CD4-positive, alpha-beta T cell treated with Interleukin-17A for 1 hour (primary cell): ENCODE results near the gene FBLN1.
"Not testable (repeated sequence)": the region's sequence is repeated elsewhere in the genome, so short reads cannot be mapped to it uniquely, and the experiment has no call there.

Experiments
- DNase-seq: peaks from one replicate; pipeline ENCODE4 v3.0.0-alpha.2; 2020

The FBLN1 gene

DNA sequence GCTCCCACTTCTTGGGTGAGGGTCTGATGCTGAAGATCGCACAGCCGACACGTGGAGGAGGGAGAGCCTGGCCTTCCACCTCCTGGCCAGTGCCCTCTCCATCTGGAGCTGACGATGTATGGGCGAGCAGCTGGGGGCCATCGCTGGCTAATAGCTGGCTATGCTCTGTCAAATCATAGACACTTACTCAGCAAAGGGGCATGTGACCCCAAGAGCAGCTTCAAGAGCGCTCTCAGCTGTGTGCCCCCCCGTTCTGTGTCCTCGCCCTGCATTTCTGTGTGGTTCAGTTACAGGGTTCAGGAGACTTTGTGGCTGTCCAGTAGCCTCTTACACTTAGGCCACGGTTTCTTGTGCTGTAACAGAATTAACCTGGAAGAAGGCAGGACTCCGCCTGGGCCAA, 26.4 kb downstream of the FBLN1 start:
- no peak for DNase-seq

DNA sequence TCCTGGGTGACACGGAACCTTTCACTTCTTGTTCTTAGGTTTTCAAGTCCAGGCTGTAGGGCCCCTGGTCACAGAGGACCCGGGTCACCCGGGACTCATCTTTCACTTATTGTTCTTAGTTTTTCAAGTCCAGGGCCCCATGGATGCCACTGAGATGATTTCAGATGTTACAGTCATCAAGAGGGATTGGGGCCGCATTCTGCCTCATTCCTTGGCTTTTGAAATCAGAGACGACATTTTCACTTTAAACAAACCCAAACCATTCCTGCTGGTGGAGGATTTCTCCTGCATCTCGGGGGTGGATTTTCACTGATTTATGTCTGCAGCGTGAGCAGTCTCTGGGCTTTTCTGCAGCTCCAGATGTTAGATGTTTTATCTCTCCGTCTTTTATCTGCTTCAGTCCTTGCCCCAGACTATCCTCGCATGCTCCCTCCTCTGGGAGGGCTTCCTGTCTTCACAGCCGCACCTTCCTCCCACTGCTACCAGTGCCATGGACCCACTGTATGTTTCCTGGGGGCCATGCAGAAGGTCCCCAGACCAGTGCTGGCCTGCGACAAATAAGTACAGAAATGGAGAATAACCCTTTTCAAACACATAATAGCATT, 27.4 kb downstream of the FBLN1 start:
- no peak for DNase-seq

DNA sequence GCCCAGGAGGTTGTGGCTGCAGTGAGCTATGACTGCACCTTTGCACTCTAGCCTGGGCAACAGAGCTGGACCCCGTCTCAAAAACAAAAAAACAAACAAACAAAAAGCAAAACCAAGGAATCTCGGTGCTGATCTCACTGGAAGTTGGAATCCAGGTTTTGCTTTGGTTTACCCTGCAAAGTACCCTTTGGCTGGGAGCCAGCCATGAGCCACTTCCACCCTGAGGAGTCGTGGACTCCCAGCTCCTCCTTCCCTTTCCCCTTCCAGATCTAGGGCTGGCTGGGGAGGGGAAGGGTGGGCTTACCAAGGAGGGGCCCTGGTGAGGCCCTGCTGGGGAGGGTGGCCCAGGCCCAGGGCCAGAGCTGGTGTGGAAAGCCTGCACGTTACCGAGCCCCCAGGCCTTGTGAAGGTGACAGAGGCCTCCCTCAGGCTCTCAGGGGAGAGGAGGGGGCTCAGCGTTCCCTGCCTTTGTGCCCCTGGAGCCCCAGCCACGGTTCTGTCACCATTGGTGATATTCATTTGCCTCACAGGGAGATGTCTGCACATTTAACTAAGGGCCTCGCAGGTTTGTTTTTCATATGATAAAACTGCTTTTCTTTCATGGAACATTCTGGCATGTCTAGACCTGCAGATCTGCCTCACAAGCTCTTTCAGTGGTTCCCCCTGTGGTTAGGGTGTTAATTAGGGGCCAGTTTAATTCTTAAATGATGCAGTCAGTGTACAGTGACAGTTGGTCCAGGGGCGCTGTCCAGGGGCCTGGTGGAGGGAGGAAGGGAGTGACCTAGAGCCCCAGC, 29.0 kb downstream of the FBLN1 start:
- no peak for DNase-seq

DNA sequence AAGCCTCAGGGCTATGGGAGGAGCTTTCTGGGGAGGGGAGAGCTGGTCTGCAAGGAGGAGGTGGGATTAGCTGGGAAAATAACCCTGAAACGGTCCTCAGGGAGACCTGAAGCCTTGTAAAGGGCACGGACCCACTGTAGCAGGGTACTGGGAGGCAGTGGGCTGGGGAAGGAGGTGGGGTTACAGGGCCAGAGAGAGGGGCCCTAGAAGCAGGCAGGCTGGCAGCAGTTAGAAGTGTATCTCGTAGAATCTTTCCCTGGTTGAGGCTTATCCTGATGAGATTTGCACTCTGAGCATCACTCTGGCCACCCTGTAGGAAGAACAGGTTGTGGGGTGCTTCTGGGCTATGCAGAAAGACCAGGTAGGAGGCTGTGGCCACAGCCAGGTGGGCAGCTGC, 29.6 kb downstream of the FBLN1 start:
- DNase-seq, result no peak

DNA sequence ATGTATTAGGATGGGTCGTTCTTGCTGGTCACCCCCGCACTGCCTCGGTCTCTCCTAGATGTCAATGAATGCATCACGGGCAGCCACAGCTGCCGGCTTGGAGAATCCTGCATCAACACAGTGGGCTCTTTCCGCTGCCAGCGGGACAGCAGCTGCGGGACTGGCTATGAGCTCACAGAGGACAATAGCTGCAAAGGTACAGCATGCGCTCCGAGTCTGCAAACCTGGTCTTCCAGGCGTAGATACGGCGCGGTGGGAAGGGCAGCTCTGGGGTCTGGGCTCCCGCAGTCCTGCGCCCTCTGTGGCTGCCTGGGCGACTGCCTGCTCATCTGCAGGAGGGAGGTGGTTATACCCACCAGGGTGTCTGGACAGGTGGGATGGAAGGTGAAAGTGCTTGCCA, 31.0 kb downstream of the FBLN1 start:
- DNase-seq, result no peak

DNA sequence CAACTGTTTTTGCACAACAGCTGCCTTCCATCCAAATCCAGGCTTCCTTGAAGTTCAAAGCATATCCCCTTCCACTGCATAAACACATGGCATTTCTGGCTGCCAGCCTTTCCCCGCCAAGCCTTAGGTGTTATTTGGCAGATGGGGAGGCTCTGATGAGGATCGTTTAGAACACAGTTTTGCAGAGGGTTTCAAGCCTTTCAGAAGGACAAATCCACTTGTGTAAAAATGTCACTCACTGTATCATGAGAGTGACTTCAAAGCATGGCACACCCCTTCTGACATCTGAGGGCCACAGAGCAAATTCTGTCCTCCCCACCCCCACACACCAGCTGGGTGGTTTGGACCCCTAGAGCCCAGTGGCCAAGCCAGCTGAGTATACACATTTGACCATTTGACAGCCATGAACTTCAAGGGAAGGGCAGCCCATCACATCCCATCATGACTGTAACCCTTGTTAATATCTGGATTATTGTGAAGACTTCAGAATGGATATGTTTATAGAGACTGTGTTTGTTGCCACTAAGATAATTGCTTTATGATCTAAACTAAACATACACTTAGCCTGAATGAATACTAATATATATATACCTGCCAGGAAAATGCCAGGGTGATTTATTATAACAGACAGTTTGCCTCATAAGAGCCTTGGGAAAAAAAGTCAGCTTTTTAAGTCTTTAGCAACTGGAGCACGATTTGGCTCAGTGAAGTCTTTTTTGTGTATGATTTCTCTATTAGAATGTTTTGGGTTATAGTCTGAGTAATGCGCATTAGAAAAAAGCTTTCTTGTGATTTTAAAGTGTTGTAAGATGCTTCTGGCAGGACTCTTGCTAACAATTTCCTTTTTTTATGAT, 31.9 kb downstream of the FBLN1 start:
- no peak for DNase-seq

DNA sequence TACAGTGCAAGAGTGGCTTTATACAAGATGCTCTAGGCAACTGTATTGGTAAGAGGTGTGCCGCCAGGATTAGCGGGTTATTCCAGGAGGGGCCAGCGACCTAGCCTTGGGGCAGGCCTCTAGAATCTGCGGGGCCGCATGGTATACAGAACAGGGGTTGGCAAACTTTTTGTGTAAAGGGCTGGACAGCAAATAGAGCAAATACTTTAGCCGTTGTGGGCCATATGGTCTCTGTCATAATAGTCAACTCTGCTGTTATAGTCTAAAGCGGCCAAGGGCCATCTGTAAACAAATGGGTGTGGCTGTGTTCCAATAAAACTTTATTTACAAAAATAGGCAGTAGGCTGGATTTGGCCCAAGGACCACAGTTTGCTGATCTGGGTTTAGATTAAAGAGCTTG, 32.6 kb downstream of the FBLN1 start:
- DNase-seq, result no peak

DNA sequence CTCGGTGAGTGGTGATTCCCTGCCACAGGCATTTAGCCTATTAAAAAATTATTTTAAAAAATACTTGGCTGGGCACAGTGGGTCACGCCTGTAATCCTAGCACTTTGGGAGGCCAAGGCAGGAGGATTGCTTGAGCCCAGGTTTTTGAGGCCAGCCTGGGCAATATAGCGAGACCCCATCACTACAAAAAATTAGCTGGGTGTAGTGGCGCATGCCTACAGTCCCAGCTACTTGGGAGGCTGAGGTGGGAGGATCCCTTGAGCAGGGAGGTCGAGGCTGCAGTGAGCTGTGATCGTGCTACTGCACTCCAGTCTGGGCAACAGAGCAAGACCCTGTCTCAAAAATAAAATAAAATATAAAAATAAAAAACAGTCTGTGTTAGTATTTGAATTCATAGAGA, 33.2 kb downstream of the FBLN1 start:
- DNase-seq, result not testable (repeated sequence)

DNA sequence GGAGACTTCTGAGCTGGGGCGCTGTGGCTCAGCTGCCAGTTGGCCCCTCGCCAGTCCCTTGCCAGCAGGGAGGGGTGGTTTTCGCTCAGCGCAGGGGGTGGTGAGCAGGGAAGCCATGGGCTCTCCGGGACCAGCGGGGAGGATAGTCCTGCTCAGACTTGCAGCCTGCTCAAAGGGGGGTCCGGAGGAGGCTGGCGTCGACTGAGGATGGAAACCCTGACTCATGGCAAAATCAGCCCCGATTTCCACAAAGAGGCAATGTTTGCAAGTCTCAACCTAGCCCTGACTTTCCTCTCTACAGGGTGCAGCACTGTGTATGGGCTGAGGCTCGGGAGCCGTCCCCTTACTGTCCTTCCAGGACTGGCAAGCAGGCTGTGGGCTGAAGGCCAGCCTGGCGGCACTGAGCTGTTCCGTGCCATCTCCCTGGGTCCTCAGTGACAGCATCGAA, 35.1 kb downstream of the FBLN1 start:
- no peak for DNase-seq

DNA sequence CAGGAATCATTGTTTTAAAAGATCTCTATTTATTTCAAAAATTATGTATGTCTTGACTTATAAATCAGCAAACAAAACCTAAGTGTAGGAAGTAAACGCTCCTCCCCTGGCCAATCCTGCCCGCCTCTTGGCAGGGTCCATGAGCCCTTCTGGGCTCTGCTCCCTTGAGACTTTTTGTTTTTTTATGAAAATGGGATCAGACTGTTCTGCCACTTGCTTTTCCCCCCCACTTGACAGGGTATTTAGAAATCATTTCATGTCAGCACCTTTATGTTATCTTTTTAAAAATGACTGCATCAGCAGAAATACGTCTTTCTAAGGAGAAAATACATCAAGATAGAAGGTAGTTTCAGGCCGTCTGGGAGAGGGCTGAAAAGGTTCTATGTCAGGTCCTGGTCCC, 35.6 kb downstream of the FBLN1 start:
- no peak for DNase-seq

DNA sequence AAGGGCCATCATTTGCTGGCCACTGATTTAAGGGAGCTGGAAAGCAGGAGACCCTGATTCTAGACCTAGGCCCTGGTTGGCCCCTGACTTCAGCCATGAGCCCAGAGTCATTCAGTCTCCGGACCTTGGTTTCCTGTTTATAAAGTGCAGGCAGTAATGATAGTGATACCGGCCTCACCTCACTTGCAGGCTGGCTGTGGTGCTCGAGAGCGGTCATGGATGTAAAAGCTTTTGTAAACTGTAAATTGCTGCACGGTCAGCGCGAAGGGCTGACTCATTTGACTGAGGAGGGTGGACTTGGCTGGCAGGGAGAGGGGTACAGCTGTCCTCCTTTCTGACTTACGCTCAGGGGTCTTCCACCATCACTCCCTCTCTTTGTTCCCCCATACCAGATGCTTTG, 37.4 kb downstream of the FBLN1 start:
- DNase-seq, result no peak

DNA sequence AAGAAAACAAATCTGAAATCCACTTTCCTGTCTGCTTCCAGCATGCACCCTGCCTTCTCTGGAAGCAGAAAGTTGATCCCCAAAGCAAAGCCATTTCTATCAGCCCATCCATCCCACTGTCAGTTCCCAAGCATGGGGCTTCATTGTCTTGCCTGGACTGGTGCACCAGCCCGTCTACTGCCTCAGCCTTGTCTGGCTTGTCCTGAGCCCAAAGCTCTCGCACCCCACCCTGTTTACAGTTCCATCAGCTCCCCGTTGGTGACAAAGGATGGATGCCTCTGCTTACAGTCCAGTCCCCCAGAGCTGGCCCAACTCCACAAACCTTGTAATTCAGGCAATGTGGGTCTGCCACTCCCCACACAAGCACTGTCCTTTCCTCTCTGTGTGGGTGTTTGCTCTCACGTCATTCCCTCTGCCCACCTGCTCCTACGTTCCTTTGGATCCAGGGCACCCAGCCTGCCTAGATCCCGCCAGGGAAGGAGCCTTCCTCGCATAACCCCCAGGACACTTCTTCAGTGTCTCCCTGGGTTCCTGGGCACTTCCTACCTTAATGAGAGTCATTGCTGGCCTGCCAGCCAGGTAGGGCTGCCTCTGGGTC, 38.8 kb downstream of the FBLN1 start:
- no peak for DNase-seq

DNA sequence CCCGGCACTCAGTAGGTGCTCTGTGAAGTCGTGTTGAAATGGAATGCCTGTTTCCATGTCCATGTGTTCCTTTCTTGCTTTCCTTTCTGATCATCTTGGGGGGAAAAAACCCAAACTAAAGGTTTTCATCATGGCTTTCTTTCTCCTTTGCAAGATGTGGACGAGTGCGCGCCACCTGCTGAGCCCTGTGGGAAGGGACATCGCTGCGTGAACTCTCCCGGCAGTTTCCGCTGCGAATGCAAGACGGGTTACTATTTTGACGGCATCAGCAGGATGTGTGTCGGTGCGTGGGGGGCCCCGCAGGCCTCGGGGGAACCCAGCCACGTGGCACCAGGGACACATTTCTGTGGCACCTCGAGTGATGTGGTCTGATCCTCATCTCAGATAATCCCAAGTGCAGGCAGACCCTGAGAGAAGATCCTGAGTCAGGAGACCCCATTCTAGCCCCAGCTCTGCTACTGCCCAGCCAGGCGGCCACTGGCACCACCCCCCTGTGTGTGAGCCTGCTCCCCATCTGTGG, 39.4 kb downstream of the FBLN1 start:
- DNase-seq, result no peak

DNA sequence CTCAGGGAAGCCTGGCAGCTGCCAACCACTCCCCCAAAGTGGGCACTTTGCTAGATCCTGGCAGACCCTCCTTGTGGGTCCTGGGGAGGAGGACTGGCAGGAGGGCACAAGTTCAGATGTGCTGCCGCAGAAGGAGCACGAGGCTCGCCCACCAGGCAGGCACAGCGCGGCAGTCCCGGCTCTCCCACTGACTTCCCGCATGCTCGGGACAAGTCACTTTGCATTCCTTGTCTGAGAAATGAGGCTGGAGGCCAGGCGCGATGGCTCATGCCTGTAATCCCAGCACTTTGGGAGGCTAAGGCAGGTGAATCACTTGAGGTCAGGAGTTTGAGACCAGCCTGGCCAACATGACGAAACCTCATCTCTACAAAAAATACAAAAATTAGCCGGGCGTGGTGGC, 40.1 kb downstream of the FBLN1 start:
- DNase-seq, result not testable (repeated sequence)

DNA sequence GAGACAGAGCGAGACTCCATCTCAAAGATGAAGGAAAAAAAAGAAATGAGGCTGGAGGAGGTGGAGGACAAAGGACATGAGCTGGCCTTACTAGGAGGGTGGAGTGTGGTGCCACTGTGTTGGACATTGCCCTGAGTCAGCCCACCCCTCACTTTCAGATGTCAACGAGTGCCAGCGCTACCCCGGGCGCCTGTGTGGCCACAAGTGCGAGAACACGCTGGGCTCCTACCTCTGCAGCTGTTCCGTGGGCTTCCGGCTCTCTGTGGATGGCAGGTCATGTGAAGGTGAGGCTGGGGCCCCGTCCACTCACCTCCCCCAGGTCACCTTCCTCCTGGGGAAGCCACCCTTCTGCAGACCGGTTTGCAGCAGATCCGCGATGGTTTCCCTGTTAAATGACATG, 40.6 kb downstream of the FBLN1 start:
- no peak for DNase-seq

DNA sequence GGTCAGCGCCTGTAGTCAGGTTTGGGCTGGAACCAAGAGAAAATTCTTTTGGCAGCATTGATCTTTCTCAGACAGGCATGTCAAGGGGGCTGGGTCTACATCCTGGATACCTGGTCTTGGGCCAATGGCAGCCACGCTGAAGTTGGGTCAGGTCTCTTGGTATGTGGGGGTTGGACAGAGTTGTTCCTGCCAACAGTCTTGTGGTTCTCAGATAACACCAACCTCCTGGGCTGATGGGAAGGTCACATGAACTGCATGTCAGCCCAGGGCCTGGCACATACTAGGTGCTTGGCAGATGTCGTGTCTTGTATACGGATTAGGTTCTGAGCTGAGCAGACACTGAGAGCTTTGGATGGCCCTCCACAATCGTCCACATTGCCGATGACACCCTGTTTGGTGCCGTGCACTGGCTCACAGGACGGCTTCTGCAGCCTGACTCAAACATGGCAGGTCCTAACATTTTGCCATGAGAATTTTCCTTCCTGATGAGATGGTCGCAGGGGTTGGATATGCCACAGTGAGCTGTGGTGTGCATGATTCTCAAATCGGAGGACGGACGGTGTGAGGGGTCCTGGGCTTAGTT, 42.0 kb downstream of the FBLN1 start:
- DNase-seq, result no peak

DNA sequence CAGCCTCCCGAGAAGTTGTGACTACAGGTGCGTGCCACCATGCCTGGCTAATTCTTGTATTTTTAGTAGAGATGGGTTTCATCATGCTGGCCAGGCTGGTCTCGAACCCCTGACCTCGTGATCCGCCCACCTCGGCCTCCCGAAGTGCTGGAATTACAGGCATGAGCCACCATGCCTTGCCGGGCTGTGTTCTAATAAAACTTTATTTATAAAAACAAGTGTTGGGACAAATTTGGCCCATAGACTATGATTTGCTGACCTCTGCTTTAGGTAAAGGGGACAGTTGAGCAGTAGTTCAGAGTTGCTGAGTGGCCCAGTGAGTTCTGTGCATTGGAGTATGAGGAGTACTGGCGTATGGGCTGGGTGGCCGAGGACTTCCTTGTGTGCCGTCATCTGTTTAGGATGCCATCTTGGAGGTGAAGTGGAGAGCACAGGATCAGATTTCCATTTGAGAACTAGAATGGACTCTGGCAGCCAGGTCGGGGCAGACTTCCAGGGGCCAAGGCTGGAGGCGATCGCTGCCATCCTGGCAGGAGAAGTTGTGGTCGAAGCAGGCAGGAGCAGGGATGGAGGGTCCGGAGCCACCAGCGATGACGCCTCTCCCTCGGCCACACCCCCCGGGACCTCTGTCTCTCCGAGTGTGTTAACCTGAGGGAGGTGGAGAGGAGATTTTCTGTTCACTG, 43.8 kb downstream of the FBLN1 start:
- DNase-seq, result no peak

DNA sequence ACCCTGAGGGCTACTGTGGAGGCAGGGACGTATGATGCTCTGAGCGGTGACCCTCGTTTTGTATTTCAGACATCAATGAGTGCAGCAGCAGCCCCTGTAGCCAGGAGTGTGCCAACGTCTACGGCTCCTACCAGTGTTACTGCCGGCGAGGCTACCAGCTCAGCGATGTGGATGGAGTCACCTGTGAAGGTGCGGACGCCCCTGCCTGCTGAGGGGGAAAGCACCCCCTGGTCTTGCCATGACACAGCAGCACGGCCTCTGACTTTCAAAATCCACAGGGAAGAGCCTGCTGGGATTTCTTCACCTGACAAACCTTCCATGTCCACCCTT, 44.3 kb downstream of the FBLN1 start:
- DNase-seq, result no peak

DNA sequence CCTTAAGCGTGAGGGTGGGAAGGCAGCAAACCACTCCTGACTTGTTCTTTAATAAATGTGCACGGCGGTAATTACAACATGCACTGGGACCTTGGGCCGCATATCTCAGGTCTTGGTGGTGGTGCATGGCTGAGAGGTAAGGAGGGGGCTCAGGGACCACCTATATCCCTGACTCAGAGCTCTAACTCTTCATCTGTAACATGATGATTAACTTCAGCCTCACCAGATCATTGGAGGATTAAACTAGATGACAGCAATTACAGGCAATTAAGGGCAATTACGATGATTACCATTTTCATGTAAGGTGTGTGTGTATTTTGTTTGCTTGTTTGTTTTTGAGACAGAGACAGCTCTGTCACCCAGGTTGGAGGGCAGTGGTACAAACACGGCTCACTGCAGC, 45.0 kb downstream of the FBLN1 start:
- DNase-seq, result no peak

DNA sequence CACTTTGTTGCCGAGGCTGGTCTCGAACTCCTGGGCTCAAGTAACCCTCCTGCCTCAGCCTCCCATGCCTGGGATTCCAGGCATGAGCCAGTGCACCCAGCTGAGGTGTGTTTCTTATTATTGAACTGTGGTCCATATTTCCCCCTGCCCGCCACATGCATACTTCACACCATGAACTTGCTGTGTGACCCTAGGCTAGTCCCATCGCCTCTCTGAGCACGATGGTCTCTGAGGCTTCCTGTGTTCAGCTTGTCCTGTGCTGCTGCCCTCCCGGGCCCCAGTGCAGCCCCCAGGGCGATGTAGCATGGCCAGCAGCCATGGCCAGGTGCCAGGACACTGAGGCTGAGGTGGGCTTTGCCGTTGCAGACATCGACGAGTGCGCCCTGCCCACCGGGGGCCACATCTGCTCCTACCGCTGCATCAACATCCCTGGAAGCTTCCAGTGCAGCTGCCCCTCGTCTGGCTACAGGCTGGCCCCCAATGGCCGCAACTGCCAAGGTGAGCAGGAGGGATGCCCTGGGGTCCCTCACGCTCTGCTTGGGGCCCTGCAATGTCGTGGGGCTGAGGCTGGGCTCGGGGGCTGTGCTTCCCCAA, 45.7 kb downstream of the FBLN1 start:
- no peak for DNase-seq

DNA sequence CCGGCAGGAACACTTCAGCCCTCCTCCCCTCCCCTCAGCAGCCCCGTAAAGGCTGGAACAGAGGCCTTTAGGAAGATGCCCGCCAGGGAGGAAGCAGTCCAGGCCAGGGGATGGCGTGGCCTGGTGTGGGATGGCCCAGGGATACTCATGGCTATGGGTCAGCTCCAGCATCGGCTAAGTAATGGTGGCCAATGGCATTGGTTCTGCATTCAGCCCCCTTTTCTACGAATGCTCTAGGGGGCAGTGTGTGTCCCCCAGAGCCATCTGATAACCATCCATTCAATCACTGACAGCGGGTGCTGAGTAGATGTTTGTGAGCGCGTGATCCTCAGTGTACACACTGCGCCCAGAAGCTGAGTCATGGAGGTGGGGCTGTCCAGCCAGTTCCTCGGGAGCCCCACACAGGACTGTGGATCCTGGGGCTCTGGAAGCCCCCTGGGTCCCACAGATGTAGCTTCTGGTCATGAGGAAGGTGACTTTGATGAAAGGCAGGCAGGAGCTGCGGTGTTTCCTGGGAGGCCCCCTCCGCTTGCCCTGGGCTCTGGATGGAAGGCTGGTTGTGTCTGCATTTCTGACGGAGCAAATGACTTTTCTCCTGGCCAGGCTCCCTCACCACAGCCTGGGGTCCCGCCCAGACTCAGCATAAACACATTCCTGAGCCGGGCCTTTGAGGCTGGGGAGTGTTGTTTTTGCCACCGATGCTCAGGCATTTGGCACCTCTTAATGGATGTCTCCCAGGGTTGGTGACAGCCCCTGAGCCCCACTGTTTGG, 46.5 kb downstream of the FBLN1 start:
- no peak for DNase-seq
